Neural cell (in vitro differentiated cells): ENCODE results near the gene C17orf113. TPM values are rescaled to one million over a fixed set of nuclear protein-coding genes. Genes with fewer than 3 reads are reported as not detected.

Source experiments
- H2AFZ ChIP-seq: fragments of 200-600, 300-800 bp; sonication (generic), shearing (Covaris generic); 2 replicates; pipeline ENCODE4 v1.6.0; 2014; ENCODE audit warnings: low read depth, mild to moderate bottlenecking, antibody characterized with exemption, low read length, moderate library complexity
- H3F3A ChIP-seq: fragments of 200-600 bp; shearing (Covaris generic); 2 replicates; pipeline ENCODE4 v1.6.1; 2016; ENCODE audit warnings: mild to moderate bottlenecking, moderate library complexity, mixed read lengths, antibody characterized with exemption, low read length; ENCODE audit not compliant: insufficient read depth, poor library complexity, severe bottlenecking
- H3K27ac ChIP-seq: fragments of 200-600, 300-800 bp; sonication (generic), shearing (Covaris generic); 2 replicates; pipeline ENCODE4 v1.5.1; 2014; ENCODE audit warnings: mild to moderate bottlenecking, low read length, moderate library complexity
- H3K27me3 ChIP-seq: fragments of 300-800, 200-600 bp; sonication (generic), shearing (Covaris generic); 2 replicates; pipeline ENCODE4 v1.6.0; 2014; ENCODE audit warnings: mild to moderate bottlenecking, low read depth, low read length, moderate library complexity; ENCODE audit not compliant: insufficient read depth
- H3K36me3 ChIP-seq: fragments of 300-800, 200-600 bp; sonication (generic), shearing (Covaris generic); 2 replicates; pipeline ENCODE4 v1.5.1; 2014; ENCODE audit warnings: mild to moderate bottlenecking, antibody characterized with exemption, low read length, moderate library complexity; ENCODE audit not compliant: insufficient read depth
- H3K4me2 ChIP-seq: fragments of 300-800, 200-600 bp; sonication (generic), shearing (Covaris generic); 2 replicates; pipeline ENCODE4 v1.6.0; 2014; ENCODE audit warnings: mild to moderate bottlenecking, low read length
- H3K4me3 ChIP-seq: fragments of 300-800, 200-600 bp; sonication (generic), shearing (Covaris generic); 2 replicates; pipeline ENCODE4 v1.5.1; 2014; ENCODE audit warnings: mild to moderate bottlenecking, low read length, moderate library complexity
- H3K79me2 ChIP-seq: fragments of 200-600 bp; shearing (Covaris generic); replicated peaks from 2 replicates; pipeline ENCODE4 v1.6.0; 2014; ENCODE audit warnings: mild to moderate bottlenecking, low read length, moderate library complexity; ENCODE audit not compliant: insufficient read depth
- H3K9ac ChIP-seq: fragments of 300-800, 200-600 bp; sonication (generic), shearing (Covaris generic); 2 replicates; pipeline ENCODE4 v1.6.1; 2016; ENCODE audit warnings: mild to moderate bottlenecking, low read length, mixed read lengths
- H3K9me2 ChIP-seq: fragments of 200-600 bp; shearing (Covaris generic); 2 replicates; pipeline ENCODE4 v1.6.1; 2016; ENCODE audit warnings: mild to moderate bottlenecking, low read length, mixed read lengths; ENCODE audit not compliant: insufficient read depth
- H3K9me3 ChIP-seq: fragments of 200-600, 300-800 bp; sonication (generic), shearing (Covaris generic); 2 replicates; pipeline ENCODE4 v1.6.1; 2016; ENCODE audit warnings: mild to moderate bottlenecking, mixed run types, low read length, moderate library complexity, mixed read lengths
- H4K20me1 ChIP-seq: fragments of 200-600 bp; shearing (Covaris generic); 2 replicates; pipeline ENCODE4 v1.6.1; 2016; ENCODE audit warnings: mild to moderate bottlenecking, mixed run types; ENCODE audit not compliant: insufficient read depth
- CTCF ChIP-seq: fragments of 450-650 bp; IDR thresholded peaks from 2 replicates; pipeline ENCODE4 v1.5.1; 2014; ENCODE audit warnings: antibody characterized with exemption, mild to moderate bottlenecking, moderate library complexity; ENCODE audit not compliant: poor library complexity, severe bottlenecking
- EP300 ChIP-seq: fragments of 450-650 bp; conservative IDR thresholded peaks from 2 replicates; pipeline ENCODE4 v1.6.1; 2014; ENCODE audit warnings: antibody characterized with exemption, mild to moderate bottlenecking, moderate library complexity; ENCODE audit not compliant: poor library complexity, severe bottlenecking
- EZH2 ChIP-seq: fragments of 200-600, 300-800 bp; shearing (Covaris generic), sonication (generic); IDR thresholded peaks from 2 replicates; pipeline ENCODE4 v1.6.1; 2014; ENCODE audit warnings: antibody characterized with exemption, low read length, borderline replicate concordance, mild to moderate bottlenecking; ENCODE audit not compliant: insufficient read depth, poor library complexity, severe bottlenecking
- MXI1 ChIP-seq: fragments of 450-650 bp; conservative IDR thresholded peaks from 2 replicates; pipeline ENCODE4 v1.6.1; 2014; ENCODE audit warnings: antibody characterized with exemption, mild to moderate bottlenecking; ENCODE audit not compliant: poor library complexity, severe bottlenecking
- POLR2AphosphoS5 ChIP-seq: IDR thresholded peaks from 2 replicates; pipeline ENCODE4 v1.6.1; 2012
- RAD21 ChIP-seq: fragments of 450-650 bp; conservative IDR thresholded peaks from 2 replicates; pipeline ENCODE4 v1.6.1; 2014; ENCODE audit warnings: antibody characterized with exemption, mild to moderate bottlenecking, moderate library complexity
- SMC3 ChIP-seq: fragments of 450-650 bp; conservative IDR thresholded peaks from 2 replicates; pipeline ENCODE4 v1.6.1; 2014; ENCODE audit warnings: antibody characterized with exemption, mild to moderate bottlenecking, moderate library complexity; ENCODE audit not compliant: poor library complexity
- TAF1 ChIP-seq: IDR thresholded peaks from 2 replicates; pipeline ENCODE4 v1.6.1; 2012; ENCODE audit warnings: low read depth
- polyA plus RNA-seq: library from polyadenylated mRNA; depleted of rRNA; stranded (reverse); fragments of >200 nt; gene quantifications from 2 replicates; pipeline ENCODE4 v1.2.3, GENCODE V29; 2014
- TF ChIP-seq, protein P1 (sequence below): IDR thresholded peaks from 2 replicates; pipeline ENCODE4 v1.6.1; 2012; ENCODE audit warnings: borderline replicate concordance

Gene C17orf113
- polyA plus RNA-seq, 1 donor from 2014 or later, result 5.2 TPM

- Histone ChIP-seq H3K4me3 (no peak overlapping the region), H3K9me2 (no peaks in the 10 kb centered on the region), H3K79me2 (no peaks in the 10 kb centered on the region), H3K27me3 (peaks cover 6% of the 10 kb centered on the region), H3K4me2 (no peak overlapping the region), H3K36me3 (no peaks in the 10 kb centered on the region), H3F3A (no peaks in the 10 kb centered on the region), H4K20me1 (no peaks in the 10 kb centered on the region), H3K27ac (no peak overlapping the region), H2AFZ (no peak overlapping the region), H3K9ac (no peak overlapping the region), H3K9me3 (no peaks in the 10 kb centered on the region)
- TF ChIP-seq SMC3 (no peak), TAF1 (no peak), POLR2AphosphoS5 (no peak), EZH2 (no peak), RAD21 (no peak), CTCF (no peak), MXI1 (no peak), EP300 (no peak)
- TF ChIP-seq, protein P1, sequence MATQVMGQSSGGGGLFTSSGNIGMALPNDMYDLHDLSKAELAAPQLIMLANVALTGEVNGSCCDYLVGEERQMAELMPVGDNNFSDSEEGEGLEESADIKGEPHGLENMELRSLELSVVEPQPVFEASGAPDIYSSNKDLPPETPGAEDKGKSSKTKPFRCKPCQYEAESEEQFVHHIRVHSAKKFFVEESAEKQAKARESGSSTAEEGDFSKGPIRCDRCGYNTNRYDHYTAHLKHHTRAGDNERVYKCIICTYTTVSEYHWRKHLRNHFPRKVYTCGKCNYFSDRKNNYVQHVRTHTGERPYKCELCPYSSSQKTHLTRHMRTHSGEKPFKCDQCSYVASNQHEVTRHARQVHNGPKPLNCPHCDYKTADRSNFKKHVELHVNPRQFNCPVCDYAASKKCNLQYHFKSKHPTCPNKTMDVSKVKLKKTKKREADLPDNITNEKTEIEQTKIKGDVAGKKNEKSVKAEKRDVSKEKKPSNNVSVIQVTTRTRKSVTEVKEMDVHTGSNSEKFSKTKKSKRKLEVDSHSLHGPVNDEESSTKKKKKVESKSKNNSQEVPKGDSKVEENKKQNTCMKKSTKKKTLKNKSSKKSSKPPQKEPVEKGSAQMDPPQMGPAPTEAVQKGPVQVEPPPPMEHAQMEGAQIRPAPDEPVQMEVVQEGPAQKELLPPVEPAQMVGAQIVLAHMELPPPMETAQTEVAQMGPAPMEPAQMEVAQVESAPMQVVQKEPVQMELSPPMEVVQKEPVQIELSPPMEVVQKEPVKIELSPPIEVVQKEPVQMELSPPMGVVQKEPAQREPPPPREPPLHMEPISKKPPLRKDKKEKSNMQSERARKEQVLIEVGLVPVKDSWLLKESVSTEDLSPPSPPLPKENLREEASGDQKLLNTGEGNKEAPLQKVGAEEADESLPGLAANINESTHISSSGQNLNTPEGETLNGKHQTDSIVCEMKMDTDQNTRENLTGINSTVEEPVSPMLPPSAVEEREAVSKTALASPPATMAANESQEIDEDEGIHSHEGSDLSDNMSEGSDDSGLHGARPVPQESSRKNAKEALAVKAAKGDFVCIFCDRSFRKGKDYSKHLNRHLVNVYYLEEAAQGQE, result no peak
Observed at GRCh38 chr17:42078396-42079043, 28.1 kb upstream of the C17orf113 start.

- Histone ChIP-seq H2AFZ (no peak overlapping the region), H3K27me3 (peaks cover 14% of the 10 kb centered on the region), H3K9ac (no peak overlapping the region), H3K9me2 (no peaks in the 10 kb centered on the region), H3K9me3 (no peaks in the 10 kb centered on the region), H3K36me3 (no peaks in the 10 kb centered on the region), H3K4me3 (no peak overlapping the region), H3F3A (no peaks in the 10 kb centered on the region), H4K20me1 (no peaks in the 10 kb centered on the region), H3K27ac (no peak overlapping the region), H3K4me2 (no peak overlapping the region), H3K79me2 (no peaks in the 10 kb centered on the region)
- TF ChIP-seq RAD21 (no peak), POLR2AphosphoS5 (no peak), CTCF (no peak), EP300 (no peak), MXI1 (no peak)
Observed at GRCh38 chr17:42077755-42078154, 27.4 kb upstream of the C17orf113 start.
